GM10248 (cell line): Measurements from ENCODE around the gene SRRM2.

Experiments
- CTCF ChIA-PET: fragments of 300-600 bp; sonication (Branson Sonifier 250); formaldehyde crosslinking; extraction: SDS; loops from one replicate; lab custom pipeline; 2021; ENCODE audit warnings: antibody characterized with exemption; lab: Yijun Ruan, JAX
- POLR2A ChIA-PET: fragments of 350-650 bp; sonication (Branson Sonifier 250); formaldehyde crosslinking; extraction: SDS; loops from one replicate; lab custom pipeline; 2020; ENCODE audit warnings: antibody characterized with exemption; lab: Yijun Ruan, JAX
- DNase-seq: peaks from one replicate; pipeline ENCODE4 v3.0.0; 2012; ENCODE audit errors: extremely low spot score
- CTCF ChIP-seq: IDR thresholded peaks from 2 replicates; pipeline ENCODE4 v1.5.1; 2012; ENCODE audit warnings: mild to moderate bottlenecking, low read depth; ENCODE audit errors: extremely low read depth, missing control alignments, control extremely low read depth

SRRM2 gene

DNA sequence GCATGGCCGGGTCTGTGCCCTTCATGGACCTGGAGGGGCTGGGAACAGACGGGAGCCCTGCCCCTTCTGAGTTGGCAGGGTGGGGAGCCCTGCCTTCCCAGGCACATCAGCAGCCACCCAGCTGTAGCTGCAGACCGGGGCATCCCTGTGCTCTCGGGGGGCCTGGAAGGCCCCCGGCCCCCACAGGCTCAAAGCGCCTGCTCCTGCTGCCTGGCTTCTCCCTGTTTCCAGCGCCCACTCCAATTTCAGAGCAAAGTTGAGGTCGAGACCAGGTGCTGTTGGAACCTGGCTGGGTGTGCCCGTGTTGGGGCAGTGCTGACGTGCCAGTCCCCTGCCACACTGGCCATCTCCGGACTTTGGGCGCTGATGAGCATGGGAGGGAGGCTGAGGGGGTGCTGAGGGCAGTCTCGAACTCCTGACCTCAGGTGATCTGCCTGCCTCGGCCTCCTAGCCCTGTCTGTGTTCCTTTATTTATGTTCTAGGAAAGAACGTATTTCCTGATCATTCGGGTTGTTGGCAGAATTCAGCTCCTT, 27.6 kb upstream of the SRRM2 start:
- TF ChIP-seq CTCF: no peak
- ChIA-PET POLR2A (no interaction called here), CTCF (interaction anchor here (1.2 kb wide), 1 partner anchor 11 kb away, joined by 3 read pairs; no protein-coding TSS in a partner anchor)
- DNase-seq: no peak

DNA sequence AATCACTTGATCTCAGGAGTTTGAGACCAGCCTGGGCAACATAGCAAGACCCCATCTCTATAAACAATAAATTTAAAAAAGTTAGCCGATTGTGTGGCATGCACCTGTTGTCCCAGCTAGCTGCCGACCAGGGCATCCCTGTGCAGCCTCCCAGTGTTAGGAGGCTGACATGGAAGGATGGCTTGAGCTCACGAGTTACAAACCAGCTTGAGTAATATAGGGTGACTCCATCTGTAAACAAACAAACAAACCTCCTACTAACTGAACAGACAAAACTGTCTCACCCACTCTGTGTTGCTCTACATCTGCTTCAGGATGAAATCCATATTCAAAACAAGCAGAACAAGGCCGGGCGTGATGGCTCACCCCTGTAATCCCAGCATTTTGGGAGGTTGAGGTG, 25.5 kb upstream of the SRRM2 start:
- ChIA-PET CTCF (no interaction called here), POLR2A (no interaction called here)
- no peak for DNase-seq
- no peak for TF ChIP-seq CTCF

DNA sequence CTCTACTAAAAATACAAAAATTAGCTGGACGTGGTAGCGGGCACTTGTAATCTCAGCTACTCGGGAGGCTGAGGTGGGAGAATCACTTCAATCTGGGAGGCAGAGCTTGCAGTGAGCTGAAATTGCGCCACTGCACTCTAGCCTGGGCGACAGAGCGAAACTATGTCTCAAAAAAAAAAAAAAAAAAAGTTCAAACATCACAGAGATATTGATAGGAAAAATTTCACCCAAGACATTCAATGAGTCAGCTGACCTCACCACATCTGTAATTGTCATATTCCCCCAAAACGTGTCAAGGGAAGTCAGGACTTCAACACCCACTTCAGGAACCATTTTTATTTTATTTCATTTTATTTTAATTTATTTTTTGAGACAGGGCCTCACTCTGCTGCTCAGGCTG, 24.4 kb upstream of the SRRM2 start:
- ChIA-PET POLR2A (interaction anchor here (0.7 kb wide), 2 partner anchors 8 to 46 kb away, joined by 3 to 6 read pairs; partner anchors contain the start of gene KCTD5), CTCF (interaction anchor here (0.9 kb wide), 1 partner anchor 11 kb away, joined by 3 read pairs; no protein-coding TSS in a partner anchor)
- TF ChIP-seq CTCF: no peak
- no peak for DNase-seq

- POLR2A ChIA-PET: no interaction called here
- no peak for TF ChIP-seq CTCF
- CTCF ChIA-PET: interaction anchor here (1.2 kb wide), 1 partner anchor 10 kb away, joined by 3 read pairs; no protein-coding TSS in a partner anchor
- DNase-seq: no peak
Observed at GRCh38 chr16:2734844-2735515, 17.5 kb upstream of the SRRM2 start.

DNA sequence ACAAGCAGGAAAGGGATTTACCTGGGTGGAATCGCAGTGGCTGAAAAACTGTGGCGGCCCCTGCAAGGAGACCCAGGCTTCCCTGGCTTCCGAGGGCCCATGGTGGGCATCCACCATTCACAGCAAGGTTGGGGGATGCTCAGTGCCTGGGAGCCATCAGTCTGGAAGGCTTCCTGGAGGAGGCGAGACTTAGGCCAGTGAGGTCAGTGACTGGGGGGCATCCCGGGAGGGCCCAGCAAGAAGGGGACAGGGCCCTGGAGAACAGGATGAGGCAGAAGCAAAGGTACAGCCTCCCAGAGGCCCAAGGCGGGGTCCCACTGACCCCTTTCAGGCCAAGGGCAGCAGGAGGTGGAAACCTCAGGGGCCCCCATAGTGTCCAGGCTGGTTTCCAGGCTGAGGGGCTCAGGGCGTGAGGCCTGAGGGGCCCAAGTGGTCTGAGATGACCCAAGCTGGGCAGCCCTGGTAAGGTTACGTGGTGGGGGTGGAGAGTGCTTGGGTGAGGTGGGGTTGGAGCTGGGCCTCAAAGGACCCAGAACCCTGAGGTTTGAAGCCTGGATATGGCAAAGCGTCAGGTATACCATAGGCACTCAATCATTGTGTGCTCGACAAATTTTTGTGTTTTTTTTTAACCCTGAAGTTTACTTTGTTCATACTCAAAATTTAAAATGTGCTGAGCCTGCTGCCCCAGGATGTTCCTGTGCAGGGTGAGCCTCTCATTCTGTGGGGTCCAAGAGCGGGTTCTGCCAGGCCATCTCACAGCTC, 15.8 kb upstream of the SRRM2 start:
- POLR2A ChIA-PET: no interaction called here
- no peak for TF ChIP-seq CTCF
- DNase-seq: no peak
- CTCF ChIA-PET: no interaction called here

- TF ChIP-seq CTCF: no peak
- ChIA-PET CTCF (no interaction called here), POLR2A (no interaction called here)
- no peak for DNase-seq
Observed at GRCh38 chr16:2737238-2737605, 15.2 kb upstream of the SRRM2 start.
